ENCODE data around the gene OTOGL. TPM values are rescaled to one million over a fixed set of nuclear protein-coding genes. Genes with fewer than 3 reads are reported as not detected.
"Not testable (repeated sequence)": the region's sequence is repeated elsewhere in the genome, so short reads cannot be mapped to it uniquely, and the experiment has no call there.

The OTOGL gene
- total RNA-seq, 4 donors from 2014 or later: 0.13 to 1.7 (median 0.23) TPM

DNA sequence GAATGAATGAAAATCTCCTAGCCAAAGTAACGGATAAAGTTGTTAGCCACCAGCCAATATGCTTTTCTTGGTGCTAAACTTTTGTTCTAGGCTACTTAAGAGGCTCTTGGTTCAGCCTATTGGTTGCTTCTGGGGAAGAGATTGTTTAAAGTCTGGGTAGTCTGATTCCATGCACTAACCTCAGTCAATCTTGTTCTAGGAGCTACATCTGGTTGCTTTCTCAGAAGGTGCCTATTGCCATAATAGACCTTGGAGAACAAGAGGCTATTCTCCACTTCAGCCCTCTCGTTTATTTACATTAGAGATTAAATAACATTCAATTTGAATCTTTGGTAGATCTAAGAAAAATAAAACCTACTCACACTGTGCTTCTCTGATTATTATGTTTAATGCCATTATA, 40.8 kb upstream of the OTOGL start:
- Histone ChIP-seq H3K4me3 (no peak overlapping the region), H3K27me3 (no peaks in the 10 kb centered on the region), H3K9me3 (no peaks in the 10 kb centered on the region), H3K4me1 (no peaks in the 10 kb centered on the region), H3K36me3 (no peaks in the 10 kb centered on the region), H3K27ac (no peak overlapping the region)
- TF ChIP-seq, protein P1, sequence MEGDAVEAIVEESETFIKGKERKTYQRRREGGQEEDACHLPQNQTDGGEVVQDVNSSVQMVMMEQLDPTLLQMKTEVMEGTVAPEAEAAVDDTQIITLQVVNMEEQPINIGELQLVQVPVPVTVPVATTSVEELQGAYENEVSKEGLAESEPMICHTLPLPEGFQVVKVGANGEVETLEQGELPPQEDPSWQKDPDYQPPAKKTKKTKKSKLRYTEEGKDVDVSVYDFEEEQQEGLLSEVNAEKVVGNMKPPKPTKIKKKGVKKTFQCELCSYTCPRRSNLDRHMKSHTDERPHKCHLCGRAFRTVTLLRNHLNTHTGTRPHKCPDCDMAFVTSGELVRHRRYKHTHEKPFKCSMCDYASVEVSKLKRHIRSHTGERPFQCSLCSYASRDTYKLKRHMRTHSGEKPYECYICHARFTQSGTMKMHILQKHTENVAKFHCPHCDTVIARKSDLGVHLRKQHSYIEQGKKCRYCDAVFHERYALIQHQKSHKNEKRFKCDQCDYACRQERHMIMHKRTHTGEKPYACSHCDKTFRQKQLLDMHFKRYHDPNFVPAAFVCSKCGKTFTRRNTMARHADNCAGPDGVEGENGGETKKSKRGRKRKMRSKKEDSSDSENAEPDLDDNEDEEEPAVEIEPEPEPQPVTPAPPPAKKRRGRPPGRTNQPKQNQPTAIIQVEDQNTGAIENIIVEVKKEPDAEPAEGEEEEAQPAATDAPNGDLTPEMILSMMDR (IDR thresholded peaks at IDR 0.05): no peak
- no peak for TF ChIP-seq POLR2A (IDR thresholded peaks at IDR 0.05)
- DNase-seq: no peak

DNA sequence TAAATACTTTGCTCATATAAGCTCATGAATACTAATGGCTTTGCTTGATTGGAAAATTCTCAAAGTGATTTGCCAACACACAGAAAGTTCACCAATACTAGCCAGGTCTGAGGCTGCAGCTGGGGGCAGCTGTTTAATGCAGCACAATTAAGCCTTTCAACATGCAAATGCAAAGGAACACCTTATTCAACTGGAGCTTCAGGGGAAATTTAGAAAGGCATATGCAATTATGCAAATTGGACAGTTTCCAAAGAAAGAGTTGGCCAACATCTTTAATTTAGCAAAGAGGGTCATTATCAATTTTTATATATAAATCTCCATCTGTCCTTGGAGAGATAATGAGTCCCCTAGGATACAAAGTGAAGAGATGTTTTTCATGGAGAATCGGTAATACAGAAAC, 40.2 kb upstream of the OTOGL start:
- TF ChIP-seq, protein P1 (IDR thresholded peaks at IDR 0.05): no peak
- TF ChIP-seq POLR2A (IDR thresholded peaks at IDR 0.05): no peak
- H3K4me3 ChIP-seq: no peak overlapping the region
- no peaks in the 10 kb centered on the region for H3K27me3 ChIP-seq
- H3K9me3 ChIP-seq: no peaks in the 10 kb centered on the region
- DNase-seq: no peak
- H3K27ac ChIP-seq: no peak overlapping the region
- no peaks in the 10 kb centered on the region for H3K4me1 ChIP-seq
- no peaks in the 10 kb centered on the region for H3K36me3 ChIP-seq

- Histone ChIP-seq H3K27me3 (no peaks in the 10 kb centered on the region), H3K4me3 (no peak overlapping the region), H3K4me1 (no peaks in the 10 kb centered on the region), H3K36me3 (no peaks in the 10 kb centered on the region), H3K27ac (no peak overlapping the region), H3K9me3 (no peaks in the 10 kb centered on the region)
- TF ChIP-seq, protein P1 (IDR thresholded peaks at IDR 0.05): no peak
- no peak for TF ChIP-seq POLR2A (IDR thresholded peaks at IDR 0.05)
- DNase-seq: no peak
These were observed 39.5 kb upstream of the OTOGL start for GRCh38 chr12:80059875-80060274.

GRCh38 chr12:80064269-80064668, 35.1 kb upstream of the OTOGL start:
- Histone ChIP-seq H3K27ac (no peak overlapping the region), H3K9me3 (no peaks in the 10 kb centered on the region), H3K36me3 (no peaks in the 10 kb centered on the region), H3K4me1 (no peaks in the 10 kb centered on the region), H3K27me3 (no peaks in the 10 kb centered on the region), H3K4me3 (no peak overlapping the region)
- TF ChIP-seq, protein P1 (IDR thresholded peaks at IDR 0.05): no peak
- TF ChIP-seq POLR2A (IDR thresholded peaks at IDR 0.05): no peak
- DNase-seq: no peak

DNA sequence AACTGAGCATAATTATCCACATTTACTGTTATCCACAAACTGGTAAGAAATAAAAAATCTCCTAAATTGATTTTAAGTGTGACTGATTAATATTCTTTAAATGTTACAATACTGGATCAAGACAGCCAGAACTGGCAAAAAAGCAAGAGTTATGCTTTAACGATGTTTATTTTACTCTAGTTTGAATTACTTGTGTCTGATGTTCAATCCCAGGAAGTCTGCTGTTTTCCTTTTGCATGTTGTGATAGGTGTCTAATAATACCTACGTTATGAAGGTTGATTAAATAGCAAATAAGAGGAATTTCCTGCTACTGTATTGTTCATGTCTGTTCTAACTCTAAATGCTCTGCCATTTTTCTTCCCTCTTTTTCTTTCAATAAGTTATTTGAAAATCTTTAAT, 34.4 kb upstream of the OTOGL start:
- no peak for DNase-seq
- no peaks in the 10 kb centered on the region for H3K4me1 ChIP-seq
- TF ChIP-seq, protein P1 (IDR thresholded peaks at IDR 0.05): no peak
- no peak for TF ChIP-seq POLR2A (IDR thresholded peaks at IDR 0.05)
- H3K4me3 ChIP-seq: no peak overlapping the region
- no peaks in the 10 kb centered on the region for H3K9me3 ChIP-seq
- H3K27me3 ChIP-seq: no peaks in the 10 kb centered on the region
- H3K36me3 ChIP-seq: no peaks in the 10 kb centered on the region
- H3K27ac ChIP-seq: no peak overlapping the region

DNA sequence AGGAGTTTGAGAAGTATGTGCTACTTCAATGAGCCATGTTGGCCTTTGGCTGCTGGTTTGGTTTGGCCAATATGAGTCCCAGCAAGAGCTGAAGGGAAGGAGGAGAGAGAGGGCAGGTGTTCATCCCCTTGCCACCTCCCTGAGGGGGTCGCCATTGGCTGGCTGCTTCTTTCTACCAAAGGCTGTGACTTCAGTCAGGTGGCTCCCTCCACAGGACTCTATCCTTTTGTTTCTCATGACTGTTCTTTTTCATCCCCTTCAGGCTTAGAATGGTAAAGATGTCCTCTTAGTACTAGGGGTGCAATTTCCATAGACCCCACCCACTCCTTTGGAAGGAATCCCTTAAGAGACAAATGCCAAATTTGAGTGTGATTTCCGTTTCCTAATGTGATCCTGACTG, 31.2 kb upstream of the OTOGL start:
- H3K27me3 ChIP-seq: no peaks in the 10 kb centered on the region
- TF ChIP-seq POLR2A (IDR thresholded peaks at IDR 0.05): no peak
- TF ChIP-seq, protein P1 (IDR thresholded peaks at IDR 0.05): no peak
- H3K36me3 ChIP-seq: no peaks in the 10 kb centered on the region
- no peaks in the 10 kb centered on the region for H3K9me3 ChIP-seq
- H3K27ac ChIP-seq: no peak overlapping the region
- H3K4me1 ChIP-seq: no peaks in the 10 kb centered on the region
- H3K4me3 ChIP-seq: no peak overlapping the region
- no peak for DNase-seq

GRCh38 chr12:80083892-80084614, 15.3 kb upstream of the OTOGL start:
- H3K27me3 ChIP-seq, H3K9me3 ChIP-seq: not testable (repeated sequence)
- DNase-seq: peak in 1 of 3 donors; percentile 25

More at GRCh38 chr12:80083892-80084614, 15.3 kb upstream of the OTOGL start:
- H3K27ac ChIP-seq, H3K4me1 ChIP-seq, H3K36me3 ChIP-seq, H3K4me3 ChIP-seq: not testable (repeated sequence)
